NCI-H460 (cell line): Measurements from ENCODE around the gene SYNE1. TPM values are rescaled to one million over a fixed set of nuclear protein-coding genes. Genes with fewer than 3 reads are reported as not detected.
A peak's percentile ranks its signal among the peaks of the same experiment; 100 is the strongest.
"Not testable (repeated sequence)": the region's sequence is repeated elsewhere in the genome, so short reads cannot be mapped to it uniquely, and the experiment has no call there.

Experiments
- DNase-seq: peaks from one replicate; pipeline ENCODE4 v3.0.0-alpha.2; 2016; ENCODE audit warnings: low read depth; ENCODE audit errors: extremely low read depth
- total RNA-seq: library from RNA; depleted of rRNA; stranded (reverse); fragments of >200 nt; shearing (Covaris generic); gene quantifications from 2 replicates; pipeline ENCODE4 v1.2.3, GENCODE V29; 2014

SYNE1 gene
- total RNA-seq, 1 experiment from 2014 or later, result 34.3 TPM

DNA sequence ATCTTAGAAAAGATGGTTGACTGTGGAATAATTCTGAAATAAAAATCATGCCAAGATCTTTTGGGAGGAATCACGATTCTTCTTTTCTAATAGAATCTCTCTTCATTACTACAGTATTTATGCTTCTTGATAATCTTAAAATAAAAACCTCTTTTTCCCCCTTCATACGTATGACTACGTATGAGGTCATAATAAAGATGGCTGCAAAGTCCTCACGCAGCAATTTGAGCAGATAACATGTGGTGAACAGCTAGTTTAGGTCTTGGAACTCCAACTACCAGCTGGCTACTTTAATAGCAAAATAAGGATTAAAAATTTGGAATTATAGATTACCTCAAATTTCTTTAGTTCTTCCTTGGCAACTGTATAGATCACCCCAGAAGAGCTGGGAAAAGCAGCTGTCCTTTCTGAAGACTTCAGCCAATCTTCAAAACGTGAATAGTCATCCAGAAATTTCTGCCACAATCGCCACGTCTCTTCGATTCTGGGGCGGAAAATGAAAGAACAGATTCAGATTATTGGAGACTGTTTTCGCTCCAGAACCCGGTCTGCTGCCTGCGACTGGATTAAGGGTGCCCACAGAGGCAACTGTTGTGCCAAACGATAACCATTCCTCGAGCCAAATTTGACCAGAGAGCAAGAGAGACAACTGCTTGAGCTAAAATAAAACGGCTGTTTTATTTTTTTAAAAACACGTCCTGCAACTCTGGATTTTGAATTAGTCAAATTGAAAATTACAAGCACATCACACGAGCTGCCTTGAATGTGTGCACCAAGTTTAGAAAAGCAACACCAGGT is 482.4 kb downstream of the SYNE1 start:
- no peak for DNase-seq

DNA sequence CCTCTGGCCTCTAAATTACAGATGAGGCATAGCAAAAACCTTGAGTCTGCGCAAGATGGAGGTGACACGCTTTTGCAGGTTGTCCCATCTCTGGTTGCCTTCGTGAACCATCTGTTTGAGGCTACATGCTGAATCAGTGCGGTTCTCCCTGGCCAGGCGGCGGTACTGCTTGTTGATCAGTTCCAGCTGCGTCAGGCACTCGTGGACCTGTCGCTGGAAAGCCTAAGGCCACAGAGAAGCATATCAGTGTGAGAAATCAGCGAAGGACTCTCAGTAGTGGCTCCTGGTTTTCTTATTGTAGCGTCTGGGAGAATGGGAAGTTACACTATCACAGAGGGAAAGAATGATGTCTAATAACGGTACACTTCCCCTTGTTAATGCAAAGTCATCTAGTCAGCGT is 485.2 kb downstream of the SYNE1 start:
- DNase-seq, result no peak

GRCh38 chr6:152150196-152150595 is 487.0 kb downstream of the SYNE1 start:
- DNase-seq, result no peak

DNA sequence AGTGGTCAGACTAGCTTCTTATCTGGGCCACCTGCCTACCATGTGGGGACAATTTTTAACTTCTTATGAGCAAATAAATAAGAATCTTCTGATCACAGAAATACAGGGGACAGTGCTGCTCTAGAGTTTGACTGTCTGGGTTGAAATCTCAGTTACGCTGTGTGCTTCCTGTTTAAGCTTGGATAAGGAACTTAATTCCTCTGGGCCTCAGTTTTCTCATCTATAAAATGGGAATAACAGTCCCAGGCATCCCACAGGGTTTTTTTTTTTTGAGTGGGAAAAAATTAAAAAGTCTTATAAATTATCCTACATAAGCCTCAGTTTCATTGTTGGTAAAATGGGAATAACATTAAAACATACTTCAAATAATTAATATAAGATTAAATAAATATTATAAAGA is 488.8 kb downstream of the SYNE1 start:
- no peak for DNase-seq

DNA sequence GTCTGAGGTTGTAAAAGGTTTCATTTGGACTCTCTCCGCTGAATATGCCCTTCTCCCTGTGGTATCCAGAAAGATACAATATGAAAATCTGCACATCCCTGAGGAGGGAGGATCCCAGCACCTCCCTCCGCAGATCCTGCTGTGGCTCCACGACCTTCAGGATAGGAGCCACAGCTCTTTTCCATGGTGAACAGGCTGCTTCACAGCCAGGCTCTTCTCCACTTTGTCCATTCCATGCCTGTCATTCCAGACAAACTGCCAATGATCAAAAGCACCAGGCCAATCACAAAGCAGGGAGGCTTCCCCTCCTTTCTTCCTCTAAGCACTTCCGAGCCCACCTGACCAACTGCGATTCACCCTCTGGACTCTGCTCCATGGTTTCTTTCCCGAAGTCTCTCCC is 489.9 kb downstream of the SYNE1 start:
- DNase-seq, result no peak

GRCh38 chr6:152146385-152146784 is 490.8 kb downstream of the SYNE1 start:
- no peak for DNase-seq

DNA sequence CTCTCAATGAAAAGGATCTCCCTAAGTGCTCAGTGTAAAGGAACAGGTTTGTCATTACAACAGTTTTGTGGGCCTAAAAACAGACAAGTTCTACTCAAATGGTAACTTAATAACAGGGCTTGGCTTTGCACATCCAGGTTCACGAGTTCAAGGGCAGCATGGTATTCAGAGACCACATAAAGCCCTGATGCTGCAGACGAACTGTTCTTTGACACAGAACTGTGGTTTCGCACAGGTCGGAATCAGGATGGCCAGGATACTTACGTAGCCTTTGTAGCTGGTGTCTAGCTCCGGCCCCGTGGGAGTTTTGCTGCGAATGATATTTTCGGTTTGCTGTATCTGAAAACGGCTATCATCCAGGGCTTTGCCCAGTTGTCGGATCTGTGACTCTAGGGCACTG is 493.8 kb downstream of the SYNE1 start:
- no peak for DNase-seq

DNA sequence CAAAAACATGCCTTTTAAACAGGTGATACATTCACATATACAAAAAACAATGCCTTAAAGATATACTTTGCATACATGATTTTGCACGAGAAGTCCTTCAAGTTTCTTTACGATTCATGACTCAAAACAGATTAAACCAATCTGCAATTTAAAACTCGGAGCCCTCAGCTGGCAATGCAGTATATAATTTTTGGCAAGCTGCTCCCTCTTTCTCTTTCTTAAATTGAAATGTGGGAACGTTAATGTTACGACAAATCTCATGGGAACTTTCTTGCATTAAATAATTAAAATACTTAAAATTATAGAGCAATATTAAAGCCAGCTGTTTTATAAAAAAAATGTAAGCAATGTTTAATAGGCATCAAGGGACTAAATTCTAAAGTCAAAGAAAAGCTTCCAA is 495.1 kb downstream of the SYNE1 start:
- DNase-seq, result no peak

- not testable (repeated sequence) for DNase-seq
Measured at GRCh38 chr6:152138344-152138743, 498.8 kb downstream of the SYNE1 start.

DNA sequence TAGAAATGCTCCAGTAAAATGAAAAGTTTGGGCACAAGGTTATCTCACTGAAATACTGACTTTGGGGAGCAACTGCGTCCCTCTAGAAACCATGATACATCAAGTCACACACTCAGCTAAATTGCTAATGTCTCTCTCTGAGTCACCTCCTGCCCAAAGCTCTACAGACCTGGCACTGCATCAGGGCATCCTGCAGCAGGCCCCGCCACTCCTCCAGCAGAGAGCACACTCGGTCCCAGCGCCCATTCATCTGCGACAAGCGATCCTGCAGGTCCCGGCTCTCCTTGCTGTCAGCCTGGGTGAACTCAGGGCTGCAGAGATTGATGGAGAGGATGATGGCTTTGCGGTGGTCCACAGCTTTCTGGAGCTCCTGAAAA is 500.7 kb downstream of the SYNE1 start:
- DNase-seq, result no peak

DNA sequence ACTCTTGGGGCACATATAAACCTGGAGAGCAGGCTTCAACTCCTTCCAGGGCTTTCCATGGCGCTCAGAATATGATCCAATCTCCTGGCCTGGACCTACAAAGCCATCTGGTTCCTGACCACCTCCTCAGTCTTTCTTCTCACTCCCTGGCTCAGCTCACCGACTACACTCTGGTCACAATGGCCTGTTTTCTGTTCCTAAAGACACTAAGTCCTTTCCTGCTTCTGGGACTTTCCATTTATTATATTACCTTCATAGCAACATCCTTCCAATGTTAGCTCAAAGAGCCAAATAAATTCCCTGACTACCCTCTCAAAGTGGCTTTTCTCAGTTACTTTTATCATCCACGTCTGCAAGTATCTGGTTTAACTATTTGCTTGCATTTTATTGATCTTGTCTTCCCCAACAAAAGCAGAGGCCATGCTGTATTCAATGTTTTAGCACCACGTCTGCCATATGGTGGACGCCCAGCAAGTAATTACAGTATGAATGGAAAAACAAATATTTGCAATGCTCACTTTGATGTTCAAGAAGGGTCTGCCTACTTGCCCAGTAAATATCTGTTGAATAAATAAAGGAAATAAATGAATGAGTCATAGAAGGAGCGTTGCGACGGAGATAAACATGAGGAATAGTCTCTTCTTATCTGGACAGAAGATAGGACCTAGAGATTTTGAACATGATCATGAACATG is 501.3 kb downstream of the SYNE1 start:
- peak; percentile 9 for DNase-seq

DNA sequence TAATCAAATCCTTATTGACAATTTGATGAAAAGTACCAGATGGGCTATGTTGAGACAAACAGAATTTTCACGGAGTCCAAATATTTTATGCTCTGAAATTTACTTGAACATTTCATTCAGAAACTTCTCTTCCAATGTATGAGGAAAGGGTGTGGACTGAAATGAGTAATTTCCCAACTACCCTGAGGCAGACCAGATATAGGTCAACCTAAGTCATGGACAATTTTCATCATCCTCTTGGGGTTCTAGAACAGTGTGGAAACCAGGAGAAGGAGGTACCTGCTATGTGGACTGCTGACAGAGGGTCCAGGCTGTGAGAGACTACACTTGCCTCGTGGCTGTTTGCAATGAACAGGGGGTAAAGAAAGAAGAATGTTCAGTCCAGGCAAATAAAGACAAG is 506.7 kb downstream of the SYNE1 start:
- DNase-seq, result no peak

DNA sequence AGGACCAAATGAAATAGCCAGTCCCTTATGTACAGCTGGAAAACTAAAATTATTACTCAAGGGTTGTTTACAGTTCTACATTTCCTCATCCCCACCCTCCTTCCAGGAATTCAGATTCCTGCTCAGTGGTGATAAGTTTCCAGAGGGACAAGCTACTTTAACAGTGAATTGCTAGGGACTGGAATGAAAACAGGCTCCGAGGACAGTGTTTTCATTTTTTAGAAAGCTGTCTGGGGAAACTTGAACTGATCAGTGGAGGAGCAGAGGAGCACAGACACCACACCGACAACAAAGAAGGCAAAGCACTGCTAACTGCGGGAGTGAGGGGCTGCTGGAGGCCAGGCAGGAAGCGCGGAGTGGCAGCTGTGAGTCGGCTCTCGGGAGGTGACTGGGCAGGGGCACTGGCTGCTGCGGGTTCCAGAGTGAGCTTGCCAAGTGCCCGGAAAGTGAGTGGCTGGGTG is 507.4 kb downstream of the SYNE1 start:
- DNase-seq, result no peak

DNA sequence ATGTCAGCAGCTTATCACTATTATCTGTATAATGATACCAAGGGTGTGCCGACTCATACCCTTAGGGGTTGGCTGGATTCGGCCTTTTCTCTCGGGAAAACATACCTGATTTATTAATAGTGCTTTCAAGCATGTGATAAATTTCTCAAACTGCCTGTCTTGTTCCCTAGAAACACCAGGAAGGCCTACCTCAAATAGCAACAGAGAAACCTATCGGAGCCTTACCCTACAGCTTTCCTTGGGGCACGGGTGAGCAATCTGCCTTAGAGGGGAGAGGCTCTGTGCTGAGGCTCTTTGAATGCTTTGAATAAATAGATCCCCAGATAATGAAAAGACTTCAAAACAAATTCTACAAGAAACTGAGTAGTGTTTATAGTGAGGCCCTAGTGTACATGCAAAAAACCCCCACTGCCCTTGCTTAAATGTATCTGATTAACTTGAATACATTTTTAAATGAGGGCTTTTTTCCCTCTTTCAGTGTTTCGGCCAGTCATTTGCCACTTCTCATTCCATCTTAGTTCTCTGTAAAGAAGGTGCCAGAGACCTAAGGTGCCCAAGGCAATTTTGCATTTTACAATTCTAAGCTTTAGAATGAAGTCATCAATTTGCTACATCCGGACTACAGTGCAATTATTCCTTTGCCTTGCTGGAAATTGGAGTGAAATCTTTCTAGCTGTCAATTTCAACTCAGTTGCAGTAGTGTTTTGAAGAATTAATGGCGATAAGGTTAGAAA is 509.6 kb downstream of the SYNE1 start:
- no peak for DNase-seq

DNA sequence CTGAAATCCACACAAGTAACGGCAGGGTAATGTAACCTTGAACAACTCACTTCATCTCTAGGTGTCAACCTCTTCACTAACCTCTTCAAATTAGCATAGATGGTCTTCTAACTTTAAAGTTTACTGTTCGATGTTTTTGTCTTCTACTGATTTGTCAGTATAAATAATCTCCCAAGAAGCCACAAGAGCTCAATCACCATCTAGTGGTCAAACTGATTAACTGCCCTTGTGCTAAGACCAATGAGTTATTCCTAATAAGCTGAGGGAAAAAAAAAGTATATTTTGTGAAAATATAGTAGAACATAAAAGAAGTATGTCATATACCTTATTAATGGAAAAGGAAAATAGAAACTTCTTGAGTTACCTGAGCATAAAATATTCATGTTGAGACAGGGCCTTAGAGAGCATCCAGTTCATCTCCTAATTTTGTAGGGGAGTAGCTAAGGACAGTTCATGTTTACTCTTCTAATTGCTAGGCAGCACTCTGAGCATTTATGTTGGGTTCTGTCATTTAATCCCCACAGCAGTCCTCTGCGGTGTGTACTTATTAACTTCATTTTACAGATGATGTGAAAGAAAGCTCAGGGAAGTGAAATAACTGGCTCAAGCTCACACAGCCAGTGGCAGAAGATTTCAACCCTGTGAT is 512.6 kb downstream of the SYNE1 start:
- DNase-seq, result peak; percentile 43

- no peak for DNase-seq
Measured at GRCh38 chr6:152123076-152123475, 514.1 kb downstream of the SYNE1 start.

DNA sequence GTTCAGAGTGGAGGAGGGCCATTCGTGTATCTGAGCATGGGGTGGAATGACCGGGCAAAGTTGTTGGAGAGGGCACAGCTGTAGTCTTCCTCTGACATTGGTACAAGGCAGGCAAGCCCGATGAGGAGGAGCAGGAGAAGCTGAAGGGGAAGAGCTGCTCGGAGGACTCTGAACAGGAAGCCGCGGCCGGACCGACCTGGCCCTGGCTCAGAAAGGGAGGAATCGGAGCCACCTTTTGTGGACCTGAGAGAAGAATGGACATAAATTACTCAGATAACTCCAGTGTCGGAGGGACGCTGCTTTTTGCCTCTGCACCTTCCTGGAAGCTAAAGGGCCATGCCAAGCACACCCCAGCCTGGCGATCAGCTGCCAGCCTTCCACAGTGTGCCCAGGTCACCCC is 514.7 kb downstream of the SYNE1 start:
- no peak for DNase-seq

GRCh38 chr6:152121910-152122309 is 515.3 kb downstream of the SYNE1 start:
- DNase-seq, result no peak

DNA sequence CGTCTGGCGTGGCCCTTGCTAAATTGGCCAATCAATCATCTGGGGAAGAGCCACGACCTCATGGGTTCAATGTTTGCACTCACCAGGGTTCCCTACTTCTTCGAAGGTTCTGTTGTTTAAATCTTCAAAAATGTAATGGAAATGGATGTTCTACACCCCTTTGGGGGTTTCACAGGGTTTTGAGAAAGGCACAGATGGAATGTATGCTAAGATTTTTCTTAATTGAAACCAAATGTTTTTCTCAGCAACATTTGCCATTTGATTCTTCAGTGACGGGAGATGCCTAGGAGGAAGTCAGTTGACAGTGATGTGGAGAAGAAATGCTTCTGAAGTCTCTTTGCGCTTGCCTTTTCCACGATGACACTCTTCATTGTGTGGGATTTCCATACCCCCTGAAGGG is 517.3 kb downstream of the SYNE1 start:
- no peak for DNase-seq

DNA sequence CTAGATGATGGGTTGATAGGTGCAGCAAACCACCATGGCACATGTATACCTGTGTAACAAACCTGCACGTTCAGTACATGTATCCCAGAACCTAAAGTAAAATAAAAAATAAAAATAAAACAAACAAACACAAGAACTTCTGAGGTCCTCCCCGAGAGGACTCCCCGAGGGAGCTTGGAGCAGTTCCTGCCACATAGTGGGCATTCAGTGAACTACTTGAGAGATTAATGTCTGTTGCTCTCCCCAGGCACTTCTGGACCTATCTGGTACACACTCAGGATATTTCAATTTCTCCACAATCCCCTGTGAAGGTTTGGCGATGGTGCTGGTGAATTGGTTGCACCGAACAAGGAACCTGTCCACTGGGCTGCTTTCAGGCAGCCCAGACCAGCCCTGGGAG is 518.5 kb downstream of the SYNE1 start:
- no peak for DNase-seq

- no peak for DNase-seq
Measured at GRCh38 chr6:152118224-152118623, 518.9 kb downstream of the SYNE1 start.
